ENCODE measurements around the gene GALNT18.

GALNT18 gene

GRCh38 chr11:11661326-11662040 is 39.7 kb upstream of the GALNT18 start:
- TF ChIP-seq TCF12 (IDR thresholded peaks at IDR 0.05; ENCODE audit: low read depth) = no peak
- TF ChIP-seq ZBTB7A (IDR thresholded peaks at IDR 0.05; ENCODE audit: low read depth) = no peak
- no peak for TF ChIP-seq YY1 (IDR thresholded peaks at IDR 0.05; ENCODE audit: low read depth)
- no peak for TF ChIP-seq MAX (IDR thresholded peaks at IDR 0.05)
- no peak for TF ChIP-seq EGR1 (IDR thresholded peaks at IDR 0.05)
- TF ChIP-seq TEAD4 (IDR thresholded peaks at IDR 0.05) = no peak
- TF ChIP-seq FOXM1 (IDR thresholded peaks at IDR 0.05; ENCODE audit: borderline replicate concordance, low read depth) = no peak
- TF ChIP-seq CREB1 (IDR thresholded peaks at IDR 0.05; ENCODE audit: low read depth) = no peak
- no peak for TF ChIP-seq REST (IDR thresholded peaks at IDR 0.05; ENCODE audit: low read depth)
- TF ChIP-seq RAD21 (IDR thresholded peaks at IDR 0.05; ENCODE audit: low read depth) = no peak
- no peak for TF ChIP-seq USF1 (IDR thresholded peaks at IDR 0.05)
- no peak for TF ChIP-seq EP300 (IDR thresholded peaks at IDR 0.05; ENCODE audit: borderline replicate concordance)
- TF ChIP-seq CEBPB (IDR thresholded peaks at IDR 0.05) = no peak
- TF ChIP-seq NFIC (IDR thresholded peaks at IDR 0.05) = no peak
- no peak for TF ChIP-seq TAF1 (IDR thresholded peaks at IDR 0.05; ENCODE audit: low read depth)

- no peak for TF ChIP-seq ZBTB7A (IDR thresholded peaks at IDR 0.05; ENCODE audit: low read depth)
- no peak for TF ChIP-seq FOXM1 (IDR thresholded peaks at IDR 0.05; ENCODE audit: borderline replicate concordance, low read depth)
- TF ChIP-seq EGR1 (IDR thresholded peaks at IDR 0.05) = no peak
- no peak for TF ChIP-seq TEAD4 (IDR thresholded peaks at IDR 0.05)
- TF ChIP-seq TCF12 (IDR thresholded peaks at IDR 0.05; ENCODE audit: low read depth) = no peak
- no peak for TF ChIP-seq EP300 (IDR thresholded peaks at IDR 0.05; ENCODE audit: borderline replicate concordance)
Observed at GRCh38 chr11:11660363-11660740, 38.5 kb upstream of the GALNT18 start.

- TF ChIP-seq MAX (IDR thresholded peaks at IDR 0.05) = no peak
- no peak for TF ChIP-seq YY1 (IDR thresholded peaks at IDR 0.05; ENCODE audit: low read depth)
- no peak for TF ChIP-seq CEBPB (IDR thresholded peaks at IDR 0.05)
- TF ChIP-seq TAF1 (IDR thresholded peaks at IDR 0.05; ENCODE audit: low read depth) = no peak
- no peak for TF ChIP-seq CREB1 (IDR thresholded peaks at IDR 0.05; ENCODE audit: low read depth)
Observed at GRCh38 chr11:11659567-11660362, 38.0 kb upstream of the GALNT18 start.

GRCh38 chr11:11657218-11657955 is 35.6 kb upstream of the GALNT18 start:
- TF ChIP-seq EGR1 (IDR thresholded peaks at IDR 0.05) (no peak), TAF1 (IDR thresholded peaks at IDR 0.05; ENCODE audit: low read depth) (no peak), EP300 (IDR thresholded peaks at IDR 0.05; ENCODE audit: borderline replicate concordance) (no peak), FOXM1 (IDR thresholded peaks at IDR 0.05; ENCODE audit: borderline replicate concordance, low read depth) (no peak), RAD21 (IDR thresholded peaks at IDR 0.05; ENCODE audit: low read depth) (no peak), TEAD4 (IDR thresholded peaks at IDR 0.05) (no peak), YY1 (IDR thresholded peaks at IDR 0.05; ENCODE audit: low read depth) (no peak), TCF12 (IDR thresholded peaks at IDR 0.05; ENCODE audit: low read depth) (no peak), CREB1 (IDR thresholded peaks at IDR 0.05; ENCODE audit: low read depth) (no peak), ZBTB7A (IDR thresholded peaks at IDR 0.05; ENCODE audit: low read depth) (no peak), NFIC (IDR thresholded peaks at IDR 0.05) (no peak), REST (IDR thresholded peaks at IDR 0.05; ENCODE audit: low read depth) (no peak), MAX (IDR thresholded peaks at IDR 0.05) (no peak), USF1 (IDR thresholded peaks at IDR 0.05) (no peak), CEBPB (IDR thresholded peaks at IDR 0.05) (no peak)

GRCh38 chr11:11641581-11641980 is 19.8 kb upstream of the GALNT18 start:
- TF ChIP-seq ZBTB7A (IDR thresholded peaks at IDR 0.05; ENCODE audit: low read depth) (no peak), CEBPB (IDR thresholded peaks at IDR 0.05) (no peak), FOXM1 (IDR thresholded peaks at IDR 0.05; ENCODE audit: borderline replicate concordance, low read depth) (no peak), USF1 (IDR thresholded peaks at IDR 0.05) (no peak), CREB1 (IDR thresholded peaks at IDR 0.05; ENCODE audit: low read depth) (no peak), NFIC (IDR thresholded peaks at IDR 0.05) (no peak), MAX (IDR thresholded peaks at IDR 0.05) (no peak)

Data from Ishikawa (cell line).